Activated CD4-positive, alpha-beta T cell treated with anti-CD3 and anti-CD28 coated beads, Interleukin-10, Interleukin-2, amounts not matched to agents 100 ng/mL and 50 ng/mL, durations not matched to agents 16 hours and 8 hours (primary cell): Measurements from ENCODE around the gene GPR153.
A peak's percentile ranks its signal among the peaks of the same experiment; 100 is the strongest.

Experiments used
- DNase-seq: peaks from one replicate; pipeline ENCODE4 v3.0.0-alpha.2; 2020

Gene GPR153

GRCh38 chr1:6247651-6248050 is 13.2 kb downstream of the GPR153 start:
- DNase-seq: no peak

- DNase-seq: peak; percentile 84
Measured at GRCh38 chr1:6246497-6247467, 14.1 kb downstream of the GPR153 start.

GRCh38 chr1:6245869-6246496 is 14.9 kb downstream of the GPR153 start:
- peak; percentile 75 for DNase-seq

GRCh38 chr1:6245086-6245868 is 15.6 kb downstream of the GPR153 start:
- peak; percentile 84 for DNase-seq

- DNase-seq: no peak
Measured at GRCh38 chr1:6244401-6245049, 16.4 kb downstream of the GPR153 start.

GRCh38 chr1:6243993-6244392 is 16.9 kb downstream of the GPR153 start, which contains the start of gene HES3:
TSS of gene HES3 (plus strand) at chr1:6244179. CDS start at chr1:6244366, 187 bp downstream.
- no peak for DNase-seq

- DNase-seq: no peak
Measured at GRCh38 chr1:6243053-6243834, 17.7 kb downstream of the GPR153 start.

- DNase-seq: no peak
Measured at GRCh38 chr1:6241887-6242740, 18.8 kb downstream of the GPR153 start.

GRCh38 chr1:6241107-6241886 is 19.6 kb downstream of the GPR153 start:
- no peak for DNase-seq

- no peak for DNase-seq
Measured at GRCh38 chr1:6239950-6240768, 20.7 kb downstream of the GPR153 start.

GRCh38 chr1:6239213-6239752 is 21.6 kb downstream of the GPR153 start:
- no peak for DNase-seq

- no peak for DNase-seq
Measured at GRCh38 chr1:6237093-6237492, 23.8 kb downstream of the GPR153 start.

- peak; percentile 34 for DNase-seq
Measured at GRCh38 chr1:6235296-6235677, 25.6 kb downstream of the GPR153 start.

- DNase-seq: no peak
Measured at GRCh38 chr1:6234502-6235295, 26.2 kb downstream of the GPR153 start.

- DNase-seq: no peak
Measured at GRCh38 chr1:6233376-6233775, 27.5 kb downstream of the GPR153 start.

GRCh38 chr1:6225651-6226050 is 35.2 kb downstream of the GPR153 start:
- no peak for DNase-seq

GRCh38 chr1:6224718-6225117 is 36.2 kb downstream of the GPR153 start:
- DNase-seq: no peak

GRCh38 chr1:6223617-6224016 is 37.3 kb downstream of the GPR153 start:
- no peak for DNase-seq
